ENCODE results near the gene DDX47.

The DDX47 gene

GRCh38 chr12:12813120-12814101 is at the start of gene DDX47:
TSS of gene DDX47 (plus strand) at chr12:12813346. CDS start at chr12:12813368, 22 bp downstream.
- DNase-seq: peak; percentile 97

GRCh38 chr12:12764824-12765223 is 48.3 kb upstream of the DDX47 start:
- no peak for DNase-seq

GRCh38 chr12:12770262-12770661 is 42.9 kb upstream of the DDX47 start:
- DNase-seq: no peak

- DNase-seq: no peak
These were observed 38.4 kb upstream of the DDX47 start for GRCh38 chr12:12774791-12775190.

GRCh38 chr12:12776261-12776660 is 36.9 kb upstream of the DDX47 start:
- DNase-seq: no peak

GRCh38 chr12:12777092-12777491 is 36.1 kb upstream of the DDX47 start:
- no peak for DNase-seq

GRCh38 chr12:12779007-12779406 is 34.1 kb upstream of the DDX47 start:
- no peak for DNase-seq

GRCh38 chr12:12779529-12779928 is 33.6 kb upstream of the DDX47 start:
- DNase-seq: no peak

- no peak for DNase-seq
These were observed 29.0 kb upstream of the DDX47 start for GRCh38 chr12:12784116-12784515.

GRCh38 chr12:12784911-12785814 is 28.0 kb upstream of the DDX47 start, which contains the start of gene APOLD1:
TSS of gene APOLD1 (plus strand) at chr12:12785659. CDS start at chr12:12785692, 33 bp downstream.
- DNase-seq: no peak

- no peak for DNase-seq
These were observed 26.8 kb upstream of the DDX47 start for GRCh38 chr12:12786351-12786705.

GRCh38 chr12:12786706-12787601 is 26.2 kb upstream of the DDX47 start:
- peak; percentile 40 for DNase-seq

- DNase-seq: no peak
These were observed 25.0 kb upstream of the DDX47 start for GRCh38 chr12:12788131-12788530.

GRCh38 chr12:12788675-12789368 is 24.3 kb upstream of the DDX47 start:
- DNase-seq: peak; percentile 47

GRCh38 chr12:12790956-12791355 is 22.2 kb upstream of the DDX47 start:
- DNase-seq: no peak

- no peak for DNase-seq
These were observed 21.3 kb upstream of the DDX47 start for GRCh38 chr12:12791756-12792369.

GRCh38 chr12:12792421-12792820 is 20.7 kb upstream of the DDX47 start:
- DNase-seq: no peak

- no peak for DNase-seq
These were observed 18.5 kb upstream of the DDX47 start for GRCh38 chr12:12794686-12795085.

GRCh38 chr12:12796171-12796570 is 17.0 kb upstream of the DDX47 start:
- no peak for DNase-seq

GRCh38 chr12:12796928-12797793 is 16.0 kb upstream of the DDX47 start:
- DNase-seq: no peak

Measured in activated T-cell treated with anti-CD3 and anti-CD28 coated beads for 4 hours (primary cell).